ENCODE measurements around the gene GRAMD2B. TPM values are rescaled to one million over a fixed set of nuclear protein-coding genes. Genes with fewer than 3 reads are reported as not detected.

The GRAMD2B gene
- total RNA-seq, 2 donors from 2014 or later: 59.3 to 79.5 TPM

GRCh38 chr5:126460977-126461376, 37.8 kb downstream of the GRAMD2B start:
- Histone ChIP-seq H3K27ac (no peak overlapping the region), H3K27me3 (replicated peaks; ENCODE audit: insufficient read depth) (no peaks in the 10 kb centered on the region), H3K4me1 (ENCODE audit: control insufficient read depth in 1 of 2, low read depth in 2 of 2) (peaks cover 3 to 21% of the 10 kb centered on the region in 2 donors), H3K9me3 (no peaks in the 10 kb centered on the region), H3K36me3 (peaks cover 1% of the 10 kb centered on the region), H3K4me3 (no peak overlapping the region)
- ATAC-seq (ENCODE audit: insufficient number of reproducible peaks, low FRiP score, low read depth): no peak
- no peak for TF ChIP-seq CTCF (IDR thresholded peaks at IDR 0.05)
- no peak for DNase-seq (ENCODE audit: low spot score)

GRCh38 chr5:126461838-126462237, 38.6 kb downstream of the GRAMD2B start:
- Histone ChIP-seq H3K27me3 (replicated peaks; ENCODE audit: insufficient read depth) (no peaks in the 10 kb centered on the region), H3K9me3 (no peaks in the 10 kb centered on the region), H3K27ac (peak overlapping the region; percentile 4 to 30), H3K4me3 (no peak overlapping the region), H3K4me1 (ENCODE audit: control insufficient read depth in 1 of 2, low read depth in 2 of 2) (peaks cover 3 to 21% of the 10 kb centered on the region in 2 donors), H3K36me3 (peaks cover 10% of the 10 kb centered on the region)
- TF ChIP-seq CTCF (IDR thresholded peaks at IDR 0.05): no peak
- no peak for DNase-seq (ENCODE audit: low spot score)
- no peak for ATAC-seq (ENCODE audit: insufficient number of reproducible peaks, low FRiP score, low read depth)

GRCh38 chr5:126462239-126463014, 39.2 kb downstream of the GRAMD2B start:
- Histone ChIP-seq H3K36me3 (peaks cover 10% of the 10 kb centered on the region), H3K27ac (peak overlapping the region; percentile 4 to 30), H3K27me3 (replicated peaks; ENCODE audit: insufficient read depth) (no peaks in the 10 kb centered on the region), H3K4me1 (ENCODE audit: control insufficient read depth in 1 of 2, low read depth in 2 of 2) (peaks cover 3 to 21% of the 10 kb centered on the region in 2 donors), H3K9me3 (no peaks in the 10 kb centered on the region), H3K4me3 (no peak overlapping the region)
- DNase-seq (ENCODE audit: low spot score) (no peak), ATAC-seq (ENCODE audit: insufficient number of reproducible peaks, low FRiP score, low read depth) (no peak)
- TF ChIP-seq CTCF (IDR thresholded peaks at IDR 0.05): no peak

- H3K27me3 ChIP-seq (replicated peaks; ENCODE audit: insufficient read depth): no peaks in the 10 kb centered on the region
- no peak for TF ChIP-seq CTCF (IDR thresholded peaks at IDR 0.05)
- H3K4me3 ChIP-seq: no peak overlapping the region
- H3K36me3 ChIP-seq: peaks cover 10% of the 10 kb centered on the region
- no peak for ATAC-seq (ENCODE audit: insufficient number of reproducible peaks, low FRiP score, low read depth)
- H3K27ac ChIP-seq: no peak overlapping the region
- H3K9me3 ChIP-seq: no peaks in the 10 kb centered on the region
- DNase-seq (ENCODE audit: low spot score): no peak
- peaks cover 10 to 28% of the 10 kb centered on the region in 2 donors for H3K4me1 ChIP-seq (ENCODE audit: control insufficient read depth in 1 of 2, low read depth in 2 of 2)
Measured at GRCh38 chr5:126464016-126464415, 40.8 kb downstream of the GRAMD2B start.

- Histone ChIP-seq H3K4me3 (no peak overlapping the region), H3K4me1 (ENCODE audit: control insufficient read depth in 1 of 2, low read depth in 2 of 2) (peaks cover 13 to 33% of the 10 kb centered on the region in 2 donors), H3K36me3 (peaks cover 13% of the 10 kb centered on the region), H3K27me3 (replicated peaks; ENCODE audit: insufficient read depth) (no peaks in the 10 kb centered on the region), H3K9me3 (no peaks in the 10 kb centered on the region), H3K27ac (peak overlapping the region in 1 of 2 donors; percentile 15)
- no peak for DNase-seq (ENCODE audit: low spot score)
- ATAC-seq (ENCODE audit: insufficient number of reproducible peaks, low FRiP score, low read depth): no peak
- TF ChIP-seq CTCF (IDR thresholded peaks at IDR 0.05): no peak
Measured at GRCh38 chr5:126464959-126465358, 41.8 kb downstream of the GRAMD2B start.
